ENCODE results near the gene OR2AG1.

OR2AG1 gene, protein sequence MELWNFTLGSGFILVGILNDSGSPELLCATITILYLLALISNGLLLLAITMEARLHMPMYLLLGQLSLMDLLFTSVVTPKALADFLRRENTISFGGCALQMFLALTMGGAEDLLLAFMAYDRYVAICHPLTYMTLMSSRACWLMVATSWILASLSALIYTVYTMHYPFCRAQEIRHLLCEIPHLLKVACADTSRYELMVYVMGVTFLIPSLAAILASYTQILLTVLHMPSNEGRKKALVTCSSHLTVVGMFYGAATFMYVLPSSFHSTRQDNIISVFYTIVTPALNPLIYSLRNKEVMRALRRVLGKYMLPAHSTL

DNA sequence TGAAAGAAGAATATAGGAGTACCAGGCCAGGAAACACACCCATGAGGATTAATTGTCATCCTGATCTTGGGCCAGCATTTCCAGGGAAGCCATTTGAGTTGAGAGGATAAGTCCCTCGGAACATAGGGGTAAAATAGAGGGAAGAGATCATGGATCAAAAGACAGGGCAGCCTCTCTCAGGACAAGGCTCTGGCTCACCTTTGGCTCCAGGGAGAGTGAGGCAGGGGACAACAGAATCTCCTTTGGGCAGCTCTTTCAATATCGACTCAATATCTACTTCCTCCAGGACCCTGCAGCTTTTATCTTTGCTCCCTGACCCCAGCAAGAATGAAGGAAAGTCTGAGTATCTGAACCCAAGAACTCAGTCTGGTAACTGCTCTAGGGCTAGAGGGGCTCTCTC, at the start of gene OR2AG1:
Gene OR2AG1, plus strand, starts transcription at position 301 of the 400 bp plus-strand sequence. CDS start 2,018 bp downstream, outside the sequence.
- DNase-seq: no peak

DNA sequence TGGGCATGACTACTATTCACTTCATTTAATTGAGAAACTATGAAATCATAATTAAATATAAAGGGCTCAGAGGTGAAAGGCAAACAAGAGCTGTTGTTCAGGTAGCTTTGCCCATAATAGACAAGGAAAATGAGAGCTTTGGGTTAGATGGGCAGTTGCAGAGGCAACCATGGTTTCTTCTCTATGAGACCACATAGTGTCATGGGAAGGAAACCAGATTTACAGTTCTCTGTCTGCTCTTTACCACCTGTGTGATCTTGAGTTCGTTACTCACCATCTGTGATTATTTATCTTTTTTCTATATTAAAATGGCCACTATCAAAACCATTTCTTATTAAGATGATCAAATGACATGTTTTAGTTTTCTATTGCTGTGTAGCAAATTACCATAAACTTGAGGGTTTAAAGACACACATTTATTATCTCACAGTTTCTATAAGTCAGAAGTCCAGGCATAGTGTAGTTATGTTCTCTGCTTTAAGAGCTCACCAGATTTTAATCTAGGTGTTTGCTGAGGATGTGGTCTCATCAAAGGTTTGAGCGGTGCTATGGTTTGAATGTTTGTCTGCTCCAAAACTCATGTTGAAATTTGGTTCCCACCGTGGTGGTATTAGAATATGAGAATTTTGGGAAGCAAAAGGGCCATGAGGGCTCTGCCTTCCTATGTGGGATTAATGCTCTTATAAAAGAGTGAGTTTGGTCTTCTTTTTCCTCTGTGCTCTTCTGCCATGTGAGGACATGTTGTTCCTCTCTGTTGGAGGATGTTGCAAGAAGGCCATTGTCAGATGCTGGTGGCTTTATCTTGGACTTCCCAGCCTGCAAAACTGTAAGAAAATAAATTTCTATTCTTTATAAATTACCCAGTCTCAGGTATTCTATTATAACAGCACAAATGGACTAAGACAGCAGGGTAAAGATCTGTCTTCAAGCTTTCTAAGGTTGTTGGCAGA, 49.2 kb upstream of the OR2AG1 start:
- DNase-seq: no peak

DNA sequence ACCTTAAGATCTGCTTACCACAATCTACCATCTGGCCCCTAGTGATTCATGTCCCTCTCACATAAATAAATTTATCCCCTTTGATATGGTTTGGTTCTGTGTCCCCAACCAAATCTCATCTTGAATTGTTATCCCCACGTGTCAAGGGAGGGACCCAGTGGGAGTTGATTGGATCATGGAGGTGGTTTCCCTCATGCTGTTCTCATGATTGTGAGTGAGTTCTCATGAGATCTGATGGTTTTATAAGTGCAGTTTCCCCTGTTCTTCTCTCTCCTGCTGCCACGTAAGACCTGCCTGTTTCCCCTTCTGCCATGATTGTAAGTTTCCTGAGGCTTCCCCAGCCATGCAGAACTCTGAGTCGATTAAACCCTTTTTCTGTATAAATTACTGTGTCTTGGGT, 48.2 kb upstream of the OR2AG1 start:
- DNase-seq: no peak

DNA sequence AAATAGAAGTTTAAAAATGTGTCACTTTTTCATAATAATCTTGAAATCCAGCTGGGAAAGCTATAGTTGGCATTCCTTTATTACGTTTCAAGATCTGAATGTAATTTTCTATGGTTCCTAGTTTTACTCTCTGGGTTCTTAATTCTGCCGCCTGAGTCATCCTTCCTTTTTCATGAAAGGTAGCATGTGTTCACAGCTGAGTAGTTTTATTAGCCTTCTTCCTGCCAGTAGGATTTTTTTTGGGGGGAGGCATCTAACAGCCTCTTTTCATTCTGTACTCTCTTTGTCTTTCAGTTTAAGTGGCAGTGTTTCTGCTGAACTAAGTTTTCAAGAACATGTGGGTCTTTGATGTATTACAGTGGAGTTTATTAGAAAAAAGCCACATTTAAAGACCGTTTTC, 47.5 kb upstream of the OR2AG1 start:
- no peak for DNase-seq

DNA sequence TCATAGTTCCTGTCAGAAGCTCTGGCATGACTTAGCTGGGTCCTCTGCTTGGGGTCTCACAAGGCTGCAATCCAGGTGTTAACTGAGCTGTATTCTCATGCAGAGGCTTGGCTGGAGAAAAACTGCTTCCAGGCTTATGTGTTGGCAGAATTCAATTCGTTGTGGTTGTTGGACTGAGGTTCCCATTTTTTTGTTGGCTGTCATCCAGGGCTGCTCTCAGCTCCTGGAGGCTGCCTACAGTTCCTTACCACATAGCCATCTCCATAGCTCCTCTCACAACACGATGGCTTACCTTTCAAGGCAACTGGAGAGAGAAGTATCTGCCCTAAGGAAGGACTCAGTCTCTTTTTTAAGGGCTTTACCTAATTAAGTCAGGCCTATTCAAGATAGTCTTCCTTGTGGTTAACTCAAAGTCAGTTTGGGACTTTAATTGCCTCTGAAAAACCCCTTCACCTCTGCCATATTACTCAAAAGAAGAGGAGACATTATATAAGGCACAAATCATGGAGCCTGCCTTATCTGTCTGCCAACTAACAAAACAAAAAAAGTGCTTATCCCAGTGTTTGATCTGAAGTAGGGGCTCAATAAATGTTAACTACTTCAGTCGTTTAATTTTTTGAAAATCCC, 46.2 kb upstream of the OR2AG1 start:
- no peak for DNase-seq

DNA sequence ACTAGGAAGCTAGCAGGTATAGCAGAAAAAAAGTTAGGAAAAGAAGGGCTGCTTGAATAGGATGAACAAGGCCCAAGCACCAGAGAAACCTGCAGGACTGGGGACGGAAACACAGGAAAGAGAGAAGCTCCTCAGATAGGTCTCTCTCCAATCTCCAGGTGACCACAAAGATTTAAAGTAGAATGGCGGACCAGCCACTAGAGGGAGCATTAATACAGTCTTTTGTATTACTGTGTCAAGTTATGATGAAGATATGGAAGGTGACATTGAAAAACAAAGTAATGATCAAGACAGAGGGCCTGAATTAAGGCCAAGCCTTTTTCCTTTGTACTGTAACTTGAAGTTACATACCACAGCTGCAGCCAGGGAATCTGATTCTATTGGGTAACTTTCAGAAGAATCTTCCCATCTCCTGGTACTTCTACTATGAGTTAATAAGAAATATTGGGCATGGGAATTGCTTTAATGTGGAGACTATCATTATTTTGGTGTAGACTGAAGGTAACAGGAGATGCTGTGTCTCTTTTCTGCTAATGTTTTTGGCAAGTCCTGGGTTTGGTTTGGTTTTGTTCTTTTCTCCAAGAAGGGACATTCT, 44.9 kb upstream of the OR2AG1 start:
- no peak for DNase-seq

DNA sequence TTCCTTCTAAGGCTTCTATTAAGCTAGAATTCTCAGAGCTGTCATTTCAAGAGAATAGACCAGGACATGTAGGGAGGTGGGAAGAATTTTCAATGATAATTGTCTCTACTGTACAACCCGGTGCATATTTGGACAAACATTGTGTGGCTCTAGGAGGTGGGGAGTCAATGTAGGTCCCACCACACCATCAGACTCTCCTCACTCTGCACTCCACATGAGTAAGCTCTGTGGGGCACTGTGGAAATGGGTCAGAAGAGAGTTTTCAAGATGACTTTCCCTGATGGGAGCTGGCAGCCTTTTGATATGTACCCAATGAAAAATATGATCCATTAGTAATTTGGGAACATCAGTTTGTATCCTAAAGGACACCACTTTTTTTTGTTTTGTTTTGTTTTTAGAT, 44.2 kb upstream of the OR2AG1 start:
- no peak for DNase-seq

DNA sequence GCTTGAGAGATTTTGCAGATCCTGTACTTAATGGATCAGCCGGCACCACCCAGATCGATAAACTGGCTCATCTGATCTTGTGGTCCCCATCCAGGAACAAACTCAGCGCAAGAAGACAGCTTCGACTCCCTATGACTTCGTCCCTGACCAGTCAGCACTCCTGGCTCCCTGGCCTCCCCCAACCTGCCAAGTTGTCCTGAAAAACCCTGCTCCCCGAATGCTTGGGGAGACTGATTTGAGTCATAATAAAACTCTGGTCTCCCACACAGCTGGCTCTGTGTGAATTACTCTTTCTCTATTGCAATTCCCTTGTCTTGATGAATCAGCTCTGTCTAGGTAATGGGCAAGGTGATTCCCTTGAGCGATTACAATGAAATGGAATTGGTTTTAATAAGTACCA, 40.6 kb upstream of the OR2AG1 start:
- DNase-seq: no peak

DNA sequence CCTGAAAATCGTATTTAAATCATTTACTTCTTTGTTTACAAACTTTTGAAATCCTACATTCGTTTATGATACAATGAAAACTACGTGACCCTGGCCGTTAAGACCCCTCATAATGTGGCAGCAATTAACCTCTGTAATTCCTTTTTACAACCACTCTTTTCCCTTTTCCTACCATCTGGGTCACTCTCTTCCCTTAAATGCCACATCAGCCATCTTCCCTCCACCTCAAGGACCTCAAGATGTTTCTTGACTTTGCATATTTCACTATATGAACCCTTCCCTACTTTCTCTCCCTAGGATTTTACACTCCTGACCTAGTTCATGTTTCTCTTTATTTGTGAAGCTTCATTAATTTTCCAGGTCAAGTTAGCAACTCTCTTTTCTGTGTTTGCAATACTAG, 37.8 kb upstream of the OR2AG1 start:
- DNase-seq: no peak

DNA sequence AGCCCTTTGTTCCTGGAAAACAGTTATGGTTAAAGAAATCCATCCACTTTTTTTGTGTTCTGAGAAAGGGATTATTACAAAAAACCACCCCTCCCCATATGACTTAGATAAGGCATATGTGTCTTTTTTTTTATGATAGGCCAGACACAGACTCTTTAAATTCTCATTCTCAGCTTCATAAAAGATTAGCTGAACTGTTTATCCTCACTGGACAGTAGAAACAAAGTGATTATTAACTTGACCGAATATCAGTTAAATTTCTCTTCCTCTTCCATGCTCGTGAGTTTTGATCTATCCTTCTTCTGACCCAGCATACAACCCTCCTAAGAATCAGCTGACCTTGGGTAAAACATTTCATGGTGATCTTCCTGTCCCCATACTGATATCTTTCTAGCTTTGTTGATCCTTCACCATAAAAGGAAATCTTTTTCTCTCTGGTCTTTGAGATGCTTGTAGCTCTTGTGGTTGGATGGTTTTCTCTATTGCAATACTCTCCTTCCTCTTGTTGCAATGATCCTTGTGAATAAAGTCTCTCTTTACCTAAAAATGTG, 37.3 kb upstream of the OR2AG1 start:
- no peak for DNase-seq

DNA sequence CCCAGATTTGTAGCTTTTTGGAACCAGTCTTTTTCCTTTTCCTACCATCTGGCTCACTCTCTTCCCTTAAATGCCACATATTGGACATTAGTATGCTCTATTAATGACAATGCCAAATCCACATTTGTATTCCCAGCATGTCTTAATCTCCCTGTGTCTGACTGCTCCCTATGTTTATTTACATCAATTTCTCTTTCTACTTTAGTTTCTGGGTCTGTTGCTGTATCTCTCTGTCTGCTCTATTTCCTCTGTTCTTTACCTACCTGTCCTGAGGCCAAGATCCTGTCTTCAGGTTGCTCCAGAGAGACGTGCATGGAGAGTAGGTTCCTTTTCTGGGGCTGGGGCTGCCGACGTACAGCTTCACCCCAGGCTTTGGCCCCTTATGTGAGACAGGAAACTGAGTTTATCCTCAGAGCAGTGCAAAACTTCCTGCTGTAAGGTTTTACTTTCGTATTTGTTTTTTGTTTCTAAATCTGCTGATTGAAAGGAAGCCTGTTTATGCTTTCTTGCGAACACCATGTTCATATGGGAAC, 36.7 kb upstream of the OR2AG1 start:
- no peak for DNase-seq

DNA sequence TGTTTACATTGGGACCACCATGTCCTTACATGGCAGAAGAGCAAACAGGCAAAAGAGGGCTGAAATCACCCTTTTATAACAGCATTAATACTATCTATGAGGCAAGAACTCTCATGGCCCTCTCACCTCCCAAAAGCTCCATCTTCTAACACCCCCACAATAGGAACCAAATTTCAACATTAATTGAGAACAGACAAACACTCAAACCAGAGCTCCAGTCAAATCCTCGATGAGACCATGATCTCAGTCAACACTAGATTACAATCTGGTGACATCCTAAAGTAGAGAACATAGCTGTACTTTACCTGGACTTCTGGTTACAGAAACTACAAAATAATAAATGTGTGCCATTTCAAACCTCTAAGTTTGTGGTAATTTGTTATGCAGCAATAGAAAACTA, 36.2 kb upstream of the OR2AG1 start:
- DNase-seq: no peak

DNA sequence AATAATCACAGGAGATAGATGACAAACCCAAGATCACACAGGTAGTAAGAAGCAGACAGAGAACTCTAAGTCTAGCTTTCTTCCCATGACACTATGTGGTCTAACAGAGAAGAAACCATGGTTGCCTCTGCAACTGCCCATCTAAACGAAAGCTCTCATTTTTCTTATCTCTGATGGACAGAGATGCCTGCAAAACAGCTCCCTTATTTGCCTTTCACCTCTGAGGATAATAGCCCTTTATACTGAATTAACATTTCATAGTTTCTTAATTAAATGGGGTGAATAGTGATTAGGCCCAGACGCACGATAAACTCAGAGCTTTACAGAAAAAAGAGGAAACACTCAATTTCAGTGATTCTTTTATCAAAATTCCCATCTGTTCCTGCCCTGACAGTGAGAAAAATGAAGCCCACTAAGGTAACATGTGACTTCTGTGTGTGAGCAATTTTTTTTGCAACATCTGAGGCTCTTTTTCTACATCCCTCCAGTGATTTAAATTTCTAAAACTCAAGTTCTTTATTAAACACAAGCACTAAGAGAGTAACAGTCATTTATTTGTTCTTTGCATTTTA, 35.6 kb upstream of the OR2AG1 start:
- no peak for DNase-seq

DNA sequence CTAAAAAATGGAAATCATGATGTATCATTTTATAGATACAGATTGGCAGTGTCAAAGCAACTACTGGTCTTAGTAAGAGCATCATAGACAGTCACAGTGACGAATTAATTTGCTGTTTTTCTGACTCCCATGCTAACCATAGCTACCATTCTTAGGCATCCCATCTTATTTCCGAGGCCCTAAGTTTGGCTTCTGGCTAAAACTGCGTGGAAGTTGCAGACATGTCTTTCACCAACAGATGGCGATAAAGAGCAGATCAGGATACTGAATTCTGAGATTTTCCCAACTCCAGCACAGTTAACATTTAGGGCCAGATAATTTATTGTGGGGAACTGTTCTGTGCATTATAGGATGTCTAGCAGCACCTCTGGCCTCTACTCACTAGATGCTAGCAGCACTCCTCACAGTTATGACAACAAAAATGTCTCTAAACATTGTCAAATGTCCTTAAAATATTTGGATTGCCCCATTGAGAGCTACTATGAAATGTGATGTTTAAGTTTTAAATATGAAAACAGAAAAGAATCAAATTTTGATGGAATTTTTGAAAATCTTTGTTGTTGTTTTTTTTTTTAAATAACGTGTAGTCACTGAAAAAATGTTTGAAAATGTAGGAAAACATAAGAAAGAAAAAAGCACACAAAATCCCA, 27.4 kb upstream of the OR2AG1 start:
- no peak for DNase-seq

DNA sequence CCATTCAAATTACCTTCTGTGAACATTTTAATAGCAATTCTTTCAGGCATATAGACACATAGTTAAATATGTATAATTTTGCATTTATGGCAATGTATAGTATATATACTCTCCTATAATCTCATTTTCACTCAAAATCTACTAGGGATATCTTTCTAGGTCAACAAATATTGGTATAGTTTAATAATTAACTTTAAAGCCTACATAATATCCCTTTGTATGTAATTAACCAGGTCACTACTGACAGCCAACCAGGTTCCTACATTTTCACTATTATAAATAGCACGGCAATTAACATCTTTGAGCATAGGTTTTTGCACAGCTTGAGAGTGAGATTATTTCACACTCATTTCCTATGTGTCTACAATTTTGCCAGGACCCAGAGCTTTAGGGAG, 26.9 kb upstream of the OR2AG1 start:
- no peak for DNase-seq

DNA sequence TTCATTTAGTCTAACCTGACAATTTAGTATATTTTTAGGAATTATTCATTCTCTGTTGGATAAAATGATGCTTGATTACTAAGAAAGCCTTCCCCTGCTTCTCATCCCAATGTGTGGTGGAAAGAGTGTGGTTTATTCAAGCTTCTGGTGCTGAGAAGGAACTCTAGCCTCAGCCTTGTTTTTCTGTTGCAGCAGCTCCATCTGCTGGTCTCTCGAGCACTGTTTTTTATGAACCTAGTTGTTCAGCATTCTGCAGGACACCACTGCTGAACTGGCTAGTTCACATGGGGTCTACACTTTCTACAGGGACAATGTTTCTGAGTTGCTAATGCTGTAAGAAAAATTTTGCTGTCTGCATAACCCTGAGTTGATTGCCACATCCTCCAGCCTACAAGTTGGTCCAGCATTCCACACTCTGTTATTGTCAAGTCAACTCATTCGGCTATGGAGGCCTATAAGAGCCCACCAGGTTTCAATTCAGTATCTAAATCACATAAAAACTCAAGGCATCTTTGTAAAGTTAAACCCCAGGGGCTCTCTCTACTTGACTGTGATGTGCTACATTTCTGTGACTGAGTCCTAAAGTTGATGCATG, 25.4 kb upstream of the OR2AG1 start:
- DNase-seq: peak; percentile 24

DNA sequence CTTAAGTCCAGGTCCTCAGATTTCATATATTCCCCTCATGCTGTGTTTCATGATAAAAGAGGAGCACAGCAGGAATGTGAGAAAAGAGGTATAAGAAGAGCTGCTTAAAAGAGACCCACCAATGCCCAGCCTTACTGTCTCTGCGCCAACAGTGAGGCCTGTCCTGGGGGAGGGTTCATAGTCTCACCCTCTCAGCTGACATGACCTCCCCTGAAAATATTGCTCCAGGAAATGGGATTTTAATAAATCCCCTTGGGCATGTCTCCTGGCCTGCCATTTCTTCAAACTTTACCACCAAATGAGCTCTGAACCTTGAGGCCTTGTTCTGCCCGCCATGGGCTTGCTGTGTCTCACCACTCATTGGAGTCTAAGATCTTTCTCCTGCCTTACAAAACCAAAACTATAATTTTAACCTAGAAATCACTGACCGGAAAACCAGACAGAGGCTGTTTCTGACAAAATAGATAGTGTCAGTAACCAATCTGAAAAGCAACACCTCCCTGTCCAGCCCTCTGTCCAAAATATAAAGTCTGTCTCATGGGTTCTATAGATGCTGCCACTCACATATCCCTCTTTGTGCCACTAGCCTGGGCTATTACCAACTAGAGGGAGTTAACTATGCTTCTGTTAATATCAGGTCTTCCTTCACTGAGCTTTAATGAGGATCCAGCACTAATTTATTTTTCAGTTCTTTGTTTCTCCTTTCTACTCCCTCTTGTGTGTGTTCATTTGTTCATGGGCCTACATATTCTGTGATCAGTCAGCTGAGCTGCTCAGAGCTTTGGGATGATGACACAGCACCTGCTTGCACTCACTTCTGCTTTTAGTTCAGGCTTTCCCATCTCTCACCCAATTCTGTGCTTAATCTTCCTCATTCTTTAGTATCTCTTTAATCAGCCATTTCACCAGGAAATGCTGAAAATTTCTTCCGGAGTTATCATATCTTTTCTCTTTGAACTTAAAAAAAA, 10.6 kb upstream of the OR2AG1 start, which contains the start of gene OR2AG2:
Gene OR2AG2, minus strand, starts transcription at position 51 of the 968 bp plus-strand sequence. CDS start 3,019 bp downstream, outside the sequence.
- no peak for DNase-seq

DNA sequence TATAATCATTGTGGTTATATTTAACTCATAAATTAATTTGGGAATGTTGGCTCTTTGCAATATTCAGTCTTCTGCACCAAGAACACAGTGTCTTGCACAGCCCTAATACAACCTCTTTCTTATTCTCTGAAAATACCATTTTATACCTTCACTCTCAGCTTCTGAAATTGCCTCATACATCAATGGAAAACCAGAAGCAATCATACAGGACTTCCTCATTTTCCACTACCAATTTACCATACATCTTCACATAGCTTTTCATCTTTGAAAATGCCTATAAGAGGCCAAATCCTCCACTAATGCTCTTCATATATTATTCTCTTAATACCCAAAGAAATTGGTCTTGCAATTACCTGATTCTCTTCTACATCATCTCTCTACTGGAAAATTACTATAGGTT, 4.3 kb upstream of the OR2AG1 start:
- no peak for DNase-seq

DNA sequence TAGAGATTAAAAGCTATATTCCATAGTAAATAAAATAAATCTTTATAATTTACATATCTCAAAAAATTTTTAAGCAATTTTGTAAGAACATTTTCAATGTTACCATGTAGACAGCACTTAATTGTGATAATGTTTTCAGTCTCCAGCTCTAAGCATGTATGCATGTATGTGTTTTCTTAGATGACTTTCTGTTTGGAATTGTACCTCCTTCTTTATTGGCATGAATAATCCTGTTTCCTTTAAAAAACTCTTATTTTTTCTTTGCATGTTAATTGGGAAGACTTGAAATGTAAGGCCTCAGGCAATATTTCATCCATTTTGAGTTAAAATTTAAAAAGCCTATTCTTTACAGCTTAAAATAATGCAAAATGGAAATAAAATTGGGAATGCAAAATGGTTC, 2.0 kb upstream of the OR2AG1 start:
- no peak for DNase-seq

DNA sequence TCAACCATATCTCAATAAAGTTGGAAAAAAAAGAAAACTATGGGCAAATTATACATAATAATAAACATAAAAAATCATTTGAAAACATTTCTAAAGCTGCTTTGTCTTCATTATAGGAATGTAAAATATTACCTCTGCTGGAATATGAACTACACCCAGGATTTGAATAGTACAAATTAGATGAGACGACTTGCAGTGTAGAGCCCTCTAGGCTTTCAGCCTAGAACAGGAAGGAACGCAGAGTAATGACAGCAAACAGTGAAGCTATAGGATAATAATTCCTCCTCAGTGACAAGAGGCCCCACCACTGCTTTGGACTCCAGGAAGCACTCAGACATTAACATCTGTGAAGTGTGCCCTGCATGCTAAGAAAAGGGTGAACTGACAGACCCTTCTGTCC, 7.7 kb downstream of the OR2AG1 start:
- no peak for DNase-seq
